ENCODE data around the gene TADA2B. TPM values are rescaled to one million over a fixed set of nuclear protein-coding genes. Genes with fewer than 3 reads are reported as not detected.

The TADA2B gene
- total and polyA plus RNA-seq, 2 of the 4 experiments (the other 2 are of a cell fraction): 6.1 to 8.6 TPM

DNA sequence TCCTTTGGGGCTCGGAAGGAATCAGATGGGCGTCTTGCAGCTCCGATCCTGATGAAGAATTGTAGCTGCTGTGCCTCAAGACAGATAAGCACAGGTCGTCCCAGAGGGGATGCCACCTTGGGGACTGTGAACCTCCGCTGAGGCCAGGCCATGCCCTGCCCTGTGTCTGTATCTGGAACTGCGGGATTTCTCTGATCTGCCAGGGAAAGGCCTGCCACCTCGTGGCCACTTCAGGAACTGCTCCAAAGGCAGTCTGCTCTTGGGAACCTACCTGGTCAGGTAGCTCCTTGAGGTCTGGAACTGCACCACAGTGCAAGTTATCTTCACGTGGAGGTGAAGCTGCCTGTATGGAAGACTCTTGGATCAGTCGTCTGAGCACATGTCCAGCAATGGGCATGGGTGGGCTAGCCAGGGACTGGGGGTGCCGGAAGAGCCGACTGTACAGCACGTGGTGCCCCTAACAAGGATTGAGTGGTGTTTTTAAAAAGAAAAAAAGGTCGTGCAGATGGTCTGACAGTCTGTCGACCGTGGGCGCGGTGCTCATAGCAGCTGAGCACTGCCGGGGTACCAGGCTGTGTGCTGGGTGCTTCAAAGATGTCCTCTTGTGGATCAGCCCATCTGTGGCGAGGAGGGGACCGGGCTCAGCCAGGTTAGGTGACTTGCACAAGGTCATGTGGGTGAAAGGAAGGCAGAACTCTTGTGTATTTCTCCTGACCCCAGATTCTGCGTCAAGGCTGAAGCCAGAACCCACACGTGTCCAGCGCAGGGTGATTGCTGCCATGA lies 27.7 kb downstream of the TADA2B start:
- dilution Hi-C loops (cut with HindIII; ENCODE audit: low sequenced_read_pairs, unreplicated experiment): no loop called here
- Histone ChIP-seq H3K4me3 (ENCODE audit: insufficient read depth, low read depth, low read length) (no peak overlapping the region), H2BK5ac (ENCODE audit: low read depth, low read length, poor library complexity, severe bottlenecking) (no peak overlapping the region), H3K36me3 (ENCODE audit: control insufficient read depth, insufficient read depth, low read length) (no peaks in the 10 kb centered on the region), H3K9me1 (ENCODE audit: insufficient read depth, low read length) (peaks cover 3% of the 10 kb centered on the region; the same call in 1 of the 2 replicates), H2AK9ac (replicated peaks; ENCODE audit: low read depth, low read length, poor library complexity) (no peak overlapping the region), H3K23ac (ENCODE audit: low read depth, low read length) (no peak overlapping the region), H2AK5ac (ENCODE audit: low read depth, low read length) (no peak overlapping the region), H3K4me2 (ENCODE audit: low read depth, low read length) (no peak overlapping the region), H3K14ac (replicated peaks; ENCODE audit: low read depth, low read length) (no peak overlapping the region), H3K4me1 (ENCODE audit: control insufficient read depth, insufficient read depth, low read length) (peaks cover 9% of the 10 kb centered on the region; the same call in 1 of the 2 replicates), H2AFZ (replicated peaks; ENCODE audit: low read length, poor library complexity) (peak overlapping the region; percentile 75), H3K9me3 (ENCODE audit: control insufficient read depth, insufficient read depth, low read length) (no peaks in the 10 kb centered on the region), H3K27ac (ENCODE audit: insufficient read depth, low read length) (no peak overlapping the region), H4K5ac (ENCODE audit: low read depth, low read length) (no peak overlapping the region), H3K4ac (ENCODE audit: low read depth, low read length) (no peak overlapping the region), H2BK120ac (ENCODE audit: low read depth, low read length) (no peak overlapping the region), H2BK20ac (ENCODE audit: low read depth, low read length) (no peak overlapping the region), H3K79me1 (ENCODE audit: low read depth in 1 of 2, low read length in 2 of 2) (peaks cover 6 to 19% of the 10 kb centered on the region in 2 experiments; a peak in 3 of 4 replicates), H3K9ac (ENCODE audit: low read depth, low read length) (no peak overlapping the region), H3K56ac (ENCODE audit: extremely low read depth, insufficient read depth, low read length) (no peak overlapping the region), H2BK15ac (ENCODE audit: low read depth, low read length) (no peak overlapping the region), H4K91ac (ENCODE audit: insufficient read depth, low read depth, low read length) (no peak overlapping the region), H4K8ac (ENCODE audit: low read depth in 2 of 2, low read length in 2 of 2) (no peak overlapping the region; a peak in 1 of 4 replicates), H3K27me3 (ENCODE audit: control insufficient read depth, insufficient read depth, low read length) (peaks cover 2% of the 10 kb centered on the region; the same call in 1 of the 2 replicates), H3K18ac (ENCODE audit: low read depth, low read length) (no peak overlapping the region), H4K20me1 (ENCODE audit: insufficient read depth, low read length) (peaks cover 12% of the 10 kb centered on the region)
- intact Hi-C loops (cut with micrococcal nuclease): loop anchor here (1.0 kb wide), 3 partner anchors 97 to 351 kb away; no protein-coding TSS in a partner anchor
- WGBS, 2 experiments (ENCODE audit: extremely low coverage in 2 of 2, insufficient read length in 1 of 2): 40% methylated on average over 14 of the region's 23 CpGs; no CpG with 5 or more reads in 1 of the 2 experiments
- in situ Hi-C loops (cut with MboI; ENCODE audit: low sequenced_read_pairs): loop anchor here (5.0 kb wide), 1 partner anchor 349 kb away; no protein-coding TSS in a partner anchor
- BruUV-seq (replicated peaks): no TSS peak
- POLR2A ChIA-PET (ENCODE audit: unreplicated experiment): no interaction called here
- CTCF ChIA-PET: interaction anchor here (0.8 to 1.3 kb wide), 6 partner anchors 9 to 356 kb away, joined by 3 to 5 read pairs (median 4); no protein-coding TSS in a partner anchor
- DNase-seq (peak; percentile 54), ATAC-seq (ENCODE audit: low read depth) (peak; percentile 19)
- TF ChIP-seq BHLHE40 (IDR thresholded peaks at IDR 0.05; ENCODE audit: low read depth, low read length): no peak
- no peak for TF ChIP-seq POLR2A (IDR thresholded peaks at IDR 0.05; ENCODE audit: low read depth, low read length)
- TF ChIP-seq NFE2L2 (IDR thresholded peaks at IDR 0.05; ENCODE audit: low read depth, low read length): no peak
- no peak for TF ChIP-seq RCOR1 (IDR thresholded peaks at IDR 0.05; ENCODE audit: insufficient replicate concordance, low read length)
- peak; percentile 85 for TF ChIP-seq SMC3 (IDR thresholded peaks at IDR 0.05; ENCODE audit: low read depth, low read length)
- TF ChIP-seq, protein P1, sequence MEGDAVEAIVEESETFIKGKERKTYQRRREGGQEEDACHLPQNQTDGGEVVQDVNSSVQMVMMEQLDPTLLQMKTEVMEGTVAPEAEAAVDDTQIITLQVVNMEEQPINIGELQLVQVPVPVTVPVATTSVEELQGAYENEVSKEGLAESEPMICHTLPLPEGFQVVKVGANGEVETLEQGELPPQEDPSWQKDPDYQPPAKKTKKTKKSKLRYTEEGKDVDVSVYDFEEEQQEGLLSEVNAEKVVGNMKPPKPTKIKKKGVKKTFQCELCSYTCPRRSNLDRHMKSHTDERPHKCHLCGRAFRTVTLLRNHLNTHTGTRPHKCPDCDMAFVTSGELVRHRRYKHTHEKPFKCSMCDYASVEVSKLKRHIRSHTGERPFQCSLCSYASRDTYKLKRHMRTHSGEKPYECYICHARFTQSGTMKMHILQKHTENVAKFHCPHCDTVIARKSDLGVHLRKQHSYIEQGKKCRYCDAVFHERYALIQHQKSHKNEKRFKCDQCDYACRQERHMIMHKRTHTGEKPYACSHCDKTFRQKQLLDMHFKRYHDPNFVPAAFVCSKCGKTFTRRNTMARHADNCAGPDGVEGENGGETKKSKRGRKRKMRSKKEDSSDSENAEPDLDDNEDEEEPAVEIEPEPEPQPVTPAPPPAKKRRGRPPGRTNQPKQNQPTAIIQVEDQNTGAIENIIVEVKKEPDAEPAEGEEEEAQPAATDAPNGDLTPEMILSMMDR (conservative IDR thresholded peaks at IDR 0.05; ENCODE audit: low read depth, low read length): peak; percentile 88
- TF ChIP-seq, protein P2, sequence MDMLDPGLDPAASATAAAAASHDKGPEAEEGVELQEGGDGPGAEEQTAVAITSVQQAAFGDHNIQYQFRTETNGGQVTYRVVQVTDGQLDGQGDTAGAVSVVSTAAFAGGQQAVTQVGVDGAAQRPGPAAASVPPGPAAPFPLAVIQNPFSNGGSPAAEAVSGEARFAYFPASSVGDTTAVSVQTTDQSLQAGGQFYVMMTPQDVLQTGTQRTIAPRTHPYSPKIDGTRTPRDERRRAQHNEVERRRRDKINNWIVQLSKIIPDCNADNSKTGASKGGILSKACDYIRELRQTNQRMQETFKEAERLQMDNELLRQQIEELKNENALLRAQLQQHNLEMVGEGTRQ (IDR thresholded peaks at IDR 0.05; ENCODE audit: low read depth, low read length): no peak
- no peak for TF ChIP-seq CHD1 (IDR thresholded peaks at IDR 0.05; ENCODE audit: low read depth, low read length)
- TF ChIP-seq, protein P3, sequence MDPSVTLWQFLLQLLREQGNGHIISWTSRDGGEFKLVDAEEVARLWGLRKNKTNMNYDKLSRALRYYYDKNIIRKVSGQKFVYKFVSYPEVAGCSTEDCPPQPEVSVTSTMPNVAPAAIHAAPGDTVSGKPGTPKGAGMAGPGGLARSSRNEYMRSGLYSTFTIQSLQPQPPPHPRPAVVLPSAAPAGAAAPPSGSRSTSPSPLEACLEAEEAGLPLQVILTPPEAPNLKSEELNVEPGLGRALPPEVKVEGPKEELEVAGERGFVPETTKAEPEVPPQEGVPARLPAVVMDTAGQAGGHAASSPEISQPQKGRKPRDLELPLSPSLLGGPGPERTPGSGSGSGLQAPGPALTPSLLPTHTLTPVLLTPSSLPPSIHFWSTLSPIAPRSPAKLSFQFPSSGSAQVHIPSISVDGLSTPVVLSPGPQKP (IDR thresholded peaks at IDR 0.05; ENCODE audit: borderline replicate concordance, low read depth, low read length): no peak
- TF ChIP-seq CEBPB (IDR thresholded peaks at IDR 0.05; ENCODE audit: low read depth, low read length): no peak
- no peak for TF ChIP-seq MAZ (IDR thresholded peaks at IDR 0.05; ENCODE audit: borderline replicate concordance, low read depth, low read length)
- TF ChIP-seq FOS (IDR thresholded peaks at IDR 0.05; ENCODE audit: low read depth, low read length): no peak
- TF ChIP-seq RAD21 (IDR thresholded peaks at IDR 0.05; ENCODE audit: low read length): peak; percentile 84
- no peak; the same call in 1 of the 2 replicates for TF ChIP-seq MXI1 (IDR thresholded peaks at IDR 0.05; ENCODE audit: borderline replicate concordance, low read depth, low read length)

Data from IMR-90 (cell line).